HCT116 (cell line): ENCODE measurements around the gene FSTL4. TPM values are rescaled to one million over a fixed set of nuclear protein-coding genes. Genes with fewer than 3 reads are reported as not detected.

Experiments used
- ATAC-seq: fragments of 200-7000 bp; cut with Tn5 transposase; 2 replicates; pipeline ENCODE4 v1.9.1; 2020; ENCODE audit warnings: mild to moderate bottlenecking, moderate library complexity
- BruUV-seq: library from RNA; stranded (reverse); fragments of 400-500 nt; replicated peaks from 2 replicates; lab custom pipeline; 2021; lab: Mats Ljungman, UMichigan
- CTCF ChIA-PET: fragments of 300-600 bp; sonication (Branson Sonifier 250); formaldehyde crosslinking; loops from one replicate; lab custom pipeline; 2021; ENCODE audit warnings: antibody characterized with exemption; lab: Charles Lee
- POLR2A ChIA-PET: fragments of 300-600, 350-600 bp; sonication (Branson Sonifier 250); formaldehyde crosslinking; loops from one replicate; lab custom pipeline; 2021; ENCODE audit warnings: antibody characterized with exemption; lab: Charles Lee
- RAD21 ChIA-PET, 2 experiments: fragments of 300-600 bp; sonication (Branson Sonifier 250); formaldehyde crosslinking; loops; one replicate each; lab custom pipeline; 2023; ENCODE audit warnings: low total read pairs in 2 of 2; ENCODE audit not compliant: uncharacterized antibody in 2 of 2, unreplicated experiment in 2 of 2, low non-redundant PET in 1 of 2; lab: Charles Lee
- DNase-seq: peaks from one replicate; pipeline ENCODE4 v3.0.0-alpha.2; 2010; ENCODE audit warnings: low read depth, low spot score
- H2AFZ ChIP-seq: fragments of 200-600 bp; shearing (Covaris generic), sonication (generic); 2 replicates; pipeline ENCODE4 v1.6.1; 2017; ENCODE audit warnings: low read depth, mixed run types, mixed read lengths, antibody characterized with exemption, low read length; ENCODE audit not compliant: poor library complexity, severe bottlenecking
- H3K27ac ChIP-seq: 2 replicates; pipeline ENCODE4 v1.5.1; 2012; ENCODE audit warnings: low read depth, low read length
- H3K27me3 ChIP-seq: fragments of 200-600 bp; sonication (generic); 2 replicates; pipeline ENCODE4 v1.6.1; 2016; ENCODE audit warnings: mixed run types, low read length, mixed read lengths; ENCODE audit not compliant: insufficient read depth
- H3K36me3 ChIP-seq, 2 experiments: fragments of 200-500 bp in 1 of 2; fragments of 200-600 bp in 1 of 2; sonication (Bioruptor generic) in 1 of 2; sonication (generic) in 1 of 2; 2 replicates each; pipeline versions ENCODE4 v1.5.1 to v1.6.1; 2014 to 2016; ENCODE audit warnings: low read length in 2 of 2, inconsistent platforms in 1 of 2, mixed read lengths in 1 of 2, mixed run types in 1 of 2; ENCODE audit not compliant: insufficient read depth in 2 of 2, control insufficient read depth in 1 of 2
- H3K4me1 ChIP-seq, 2 experiments: fragments of 200-600 bp in 1 of 2; sonication (generic) in 1 of 2; 2 replicates each; pipeline versions ENCODE4 v1.5.1 to v1.6.1; 2012 to 2017; ENCODE audit warnings: low read length in 2 of 2, inconsistent platforms in 1 of 2, mild to moderate bottlenecking in 1 of 2, mixed read lengths in 1 of 2, mixed run types in 1 of 2, moderate library complexity in 1 of 2; ENCODE audit not compliant: insufficient read depth in 2 of 2, control insufficient read depth in 1 of 2
- H3K4me2 ChIP-seq: fragments of 200-600 bp; sonication (generic); 2 replicates; pipeline ENCODE4 v1.6.1; 2017; ENCODE audit warnings: mixed run types, low read length, mixed read lengths
- H3K4me3 ChIP-seq, 2 experiments: fragments of 200-600 bp in 1 of 2; sonication (generic) in 1 of 2; replicated peaks in 1 of 2; 2 replicates each; pipeline ENCODE4 v1.5.1; 2011 to 2016; ENCODE audit warnings: low read length in 2 of 2, control low read depth in 1 of 2, low read depth in 1 of 2, mild to moderate bottlenecking in 1 of 2, mixed read lengths in 1 of 2, mixed run types in 1 of 2
- H3K79me2 ChIP-seq: fragments of 200-600 bp; sonication (generic); 2 replicates; pipeline ENCODE4 v1.6.1; 2017; ENCODE audit warnings: mild to moderate bottlenecking, mixed run types, low read length, moderate library complexity, mixed read lengths; ENCODE audit not compliant: insufficient read depth
- H3K9ac ChIP-seq: fragments of 200-600 bp; sonication (generic); 2 replicates; pipeline ENCODE4 v1.6.1; 2016; ENCODE audit warnings: low read length, mixed read lengths
- H3K9me2 ChIP-seq: fragments of 200-600 bp; sonication (generic), shearing (Covaris generic); 2 replicates; pipeline ENCODE4 v1.6.1; 2017; ENCODE audit warnings: mixed run types, mild to moderate bottlenecking, moderate library complexity; ENCODE audit not compliant: insufficient read depth
- H3K9me3 ChIP-seq, 2 experiments: fragments of 200-500 bp in 1 of 2; fragments of 200-600 bp in 1 of 2; sonication (Bioruptor generic) in 1 of 2; sonication (generic) in 1 of 2; 2 replicates each; pipeline ENCODE4 v1.6.1; 2014 to 2017; ENCODE audit warnings: low read length in 2 of 2, mixed read lengths in 2 of 2, inconsistent platforms in 1 of 2, low read depth in 1 of 2, mild to moderate bottlenecking in 1 of 2, mixed run types in 1 of 2, moderate library complexity in 1 of 2; ENCODE audit not compliant: control insufficient read depth in 1 of 2, insufficient read depth in 1 of 2
- H4K20me1 ChIP-seq: fragments of 200-600 bp; sonication (generic), shearing (Covaris generic); 2 replicates; pipeline ENCODE4 v1.6.1; 2017; ENCODE audit warnings: mixed run types, mild to moderate bottlenecking, moderate library complexity; ENCODE audit not compliant: insufficient read depth
- CBX3 ChIP-seq: IDR thresholded peaks from 2 replicates; pipeline ENCODE4 v1.6.1; 2012; ENCODE audit warnings: low read depth
- ELF1 ChIP-seq: IDR thresholded peaks from 2 replicates; pipeline ENCODE4 v1.6.1; 2012; ENCODE audit warnings: low read depth, borderline replicate concordance
- EZH2 ChIP-seq: fragments of 200-600 bp; sonication (generic); IDR thresholded peaks from 2 replicates; pipeline ENCODE4 v1.6.1; 2017; ENCODE audit warnings: antibody characterized with exemption, mixed run types
- EZH2phosphoT487 ChIP-seq: fragments of 200-600 bp; IDR thresholded peaks from 2 replicates; pipeline ENCODE4 v1.6.1; 2018; ENCODE audit warnings: antibody characterized with exemption, borderline replicate concordance
- FOSL1 ChIP-seq: IDR thresholded peaks from 2 replicates; pipeline ENCODE4 v1.6.1; 2012; ENCODE audit warnings: low read depth
- JUND ChIP-seq: IDR thresholded peaks from 2 replicates; pipeline ENCODE4 v1.6.1; 2012
- POLR2A ChIP-seq: IDR thresholded peaks from 2 replicates; pipeline ENCODE4 v1.7.0; 2011; ENCODE audit warnings: borderline replicate concordance; ENCODE audit not compliant: insufficient read depth, insufficient read length; ENCODE audit errors: extremely low read depth
- POLR2AphosphoS5 ChIP-seq: IDR thresholded peaks from 2 replicates; pipeline ENCODE4 v1.6.1; 2011; ENCODE audit warnings: mild to moderate bottlenecking, low read depth, low read length, moderate library complexity
- RAD21 ChIP-seq: IDR thresholded peaks from 2 replicates; pipeline ENCODE4 v1.6.1; 2012; ENCODE audit warnings: low read depth, mild to moderate bottlenecking
- SIN3A ChIP-seq: IDR thresholded peaks from 2 replicates; pipeline ENCODE4 v1.6.1; 2012; ENCODE audit warnings: low read depth
- SP1 ChIP-seq: IDR thresholded peaks from 2 replicates; pipeline ENCODE4 v1.6.1; 2012; ENCODE audit warnings: low read depth
- TCF7L2 ChIP-seq: IDR thresholded peaks from 2 replicates; pipeline ENCODE4 v1.7.0; 2011; ENCODE audit warnings: borderline replicate concordance, inconsistent platforms; ENCODE audit not compliant: insufficient read depth, insufficient read length; ENCODE audit errors: extremely low read depth
- YY1 ChIP-seq: IDR thresholded peaks from 2 replicates; pipeline ENCODE4 v1.6.1; 2011; ENCODE audit warnings: low read length, low read depth, moderate library complexity, mild to moderate bottlenecking; ENCODE audit not compliant: insufficient replicate concordance; ENCODE audit errors: extremely low read depth
- intact Hi-C: fragments of 100-400 bp; cut with micrococcal nuclease; formaldehyde crosslinking; loops from 2 replicates; pipeline ENCODE4 v1.10.0; 2022
- total RNA-seq: library from RNA; stranded (reverse); gene quantifications from one replicate; pipeline ENCODE4 v1.2.1, GENCODE V29; 2021; ENCODE audit not compliant: unreplicated experiment
- TF ChIP-seq, protein P1 (sequence below): IDR thresholded peaks from 2 replicates; pipeline ENCODE4 v1.6.1; 2012; ENCODE audit warnings: low read depth

The FSTL4 gene
- total RNA-seq, 1 experiment from 2014 or later = 0.37 TPM

DNA sequence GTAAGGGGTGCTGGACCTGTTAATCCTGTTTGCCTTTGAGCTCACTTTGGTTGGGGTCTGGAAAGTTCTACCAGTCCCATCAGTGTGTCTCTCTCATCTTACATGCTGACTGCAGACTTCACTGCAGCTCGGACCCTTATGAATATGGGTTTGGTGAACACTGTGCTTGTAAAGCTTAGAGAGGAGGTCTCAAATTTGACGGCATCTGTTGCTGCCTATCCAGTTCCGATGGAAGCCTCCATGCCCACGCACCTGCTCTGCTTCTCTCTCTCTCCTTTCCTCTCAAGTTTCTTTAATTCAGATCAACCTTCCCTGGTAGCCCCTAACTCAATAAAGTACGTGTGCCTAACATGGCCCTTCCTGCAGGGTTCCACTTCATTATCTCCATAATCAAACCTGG is 342.6 kb downstream of the FSTL4 start:
- Histone ChIP-seq H3K4me3 (no peak overlapping the region), H3K27me3 (no peaks in the 10 kb centered on the region), H3K36me3 (no peaks in the 10 kb centered on the region), H3K4me2 (no peak overlapping the region), H3K9me2 (no peaks in the 10 kb centered on the region), H3K9me3 (no peaks in the 10 kb centered on the region), H3K9ac (no peak overlapping the region), H3K27ac (no peak overlapping the region), H2AFZ (no peak overlapping the region), H4K20me1 (no peaks in the 10 kb centered on the region), H3K4me1 (no peaks in the 10 kb centered on the region), H3K79me2 (no peaks in the 10 kb centered on the region)
- TF ChIP-seq EZH2phosphoT487 (no peak), EZH2 (no peak), POLR2A (no peak), TCF7L2 (no peak), FOSL1 (no peak), RAD21 (no peak), YY1 (no peak), SIN3A (no peak), SP1 (no peak), CBX3 (no peak), POLR2AphosphoS5 (no peak), ELF1 (no peak), JUND (no peak)
- TF ChIP-seq, protein P1, sequence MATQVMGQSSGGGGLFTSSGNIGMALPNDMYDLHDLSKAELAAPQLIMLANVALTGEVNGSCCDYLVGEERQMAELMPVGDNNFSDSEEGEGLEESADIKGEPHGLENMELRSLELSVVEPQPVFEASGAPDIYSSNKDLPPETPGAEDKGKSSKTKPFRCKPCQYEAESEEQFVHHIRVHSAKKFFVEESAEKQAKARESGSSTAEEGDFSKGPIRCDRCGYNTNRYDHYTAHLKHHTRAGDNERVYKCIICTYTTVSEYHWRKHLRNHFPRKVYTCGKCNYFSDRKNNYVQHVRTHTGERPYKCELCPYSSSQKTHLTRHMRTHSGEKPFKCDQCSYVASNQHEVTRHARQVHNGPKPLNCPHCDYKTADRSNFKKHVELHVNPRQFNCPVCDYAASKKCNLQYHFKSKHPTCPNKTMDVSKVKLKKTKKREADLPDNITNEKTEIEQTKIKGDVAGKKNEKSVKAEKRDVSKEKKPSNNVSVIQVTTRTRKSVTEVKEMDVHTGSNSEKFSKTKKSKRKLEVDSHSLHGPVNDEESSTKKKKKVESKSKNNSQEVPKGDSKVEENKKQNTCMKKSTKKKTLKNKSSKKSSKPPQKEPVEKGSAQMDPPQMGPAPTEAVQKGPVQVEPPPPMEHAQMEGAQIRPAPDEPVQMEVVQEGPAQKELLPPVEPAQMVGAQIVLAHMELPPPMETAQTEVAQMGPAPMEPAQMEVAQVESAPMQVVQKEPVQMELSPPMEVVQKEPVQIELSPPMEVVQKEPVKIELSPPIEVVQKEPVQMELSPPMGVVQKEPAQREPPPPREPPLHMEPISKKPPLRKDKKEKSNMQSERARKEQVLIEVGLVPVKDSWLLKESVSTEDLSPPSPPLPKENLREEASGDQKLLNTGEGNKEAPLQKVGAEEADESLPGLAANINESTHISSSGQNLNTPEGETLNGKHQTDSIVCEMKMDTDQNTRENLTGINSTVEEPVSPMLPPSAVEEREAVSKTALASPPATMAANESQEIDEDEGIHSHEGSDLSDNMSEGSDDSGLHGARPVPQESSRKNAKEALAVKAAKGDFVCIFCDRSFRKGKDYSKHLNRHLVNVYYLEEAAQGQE = no peak
- ChIA-PET RAD21 (no interaction called here), CTCF (no interaction called here), POLR2A (no interaction called here)
- intact Hi-C loops = no loop called here
- DNase-seq = no peak
- ATAC-seq = no peak
- no TSS peak for BruUV-seq
